Epithelial cell of esophagus (primary cell): Measurements from ENCODE around the gene MRPL18.

Experiments
- DNase-seq: peaks from one replicate; pipeline ENCODE4 v3.0.0; 2010; ENCODE audit warnings: low read depth
- H3K4me3 ChIP-seq: 2 replicates; pipeline ENCODE4 v1.5.1; 2011; ENCODE audit warnings: mild to moderate bottlenecking, low read length, control low read depth
- CTCF ChIP-seq: IDR thresholded peaks from 2 replicates; pipeline ENCODE4 v1.5.1; 2011; ENCODE audit warnings: low read depth, mild to moderate bottlenecking, low read length, control low read depth, inconsistent platforms; ENCODE audit not compliant: insufficient read depth; ENCODE audit errors: missing control alignments

The MRPL18 gene

DNA sequence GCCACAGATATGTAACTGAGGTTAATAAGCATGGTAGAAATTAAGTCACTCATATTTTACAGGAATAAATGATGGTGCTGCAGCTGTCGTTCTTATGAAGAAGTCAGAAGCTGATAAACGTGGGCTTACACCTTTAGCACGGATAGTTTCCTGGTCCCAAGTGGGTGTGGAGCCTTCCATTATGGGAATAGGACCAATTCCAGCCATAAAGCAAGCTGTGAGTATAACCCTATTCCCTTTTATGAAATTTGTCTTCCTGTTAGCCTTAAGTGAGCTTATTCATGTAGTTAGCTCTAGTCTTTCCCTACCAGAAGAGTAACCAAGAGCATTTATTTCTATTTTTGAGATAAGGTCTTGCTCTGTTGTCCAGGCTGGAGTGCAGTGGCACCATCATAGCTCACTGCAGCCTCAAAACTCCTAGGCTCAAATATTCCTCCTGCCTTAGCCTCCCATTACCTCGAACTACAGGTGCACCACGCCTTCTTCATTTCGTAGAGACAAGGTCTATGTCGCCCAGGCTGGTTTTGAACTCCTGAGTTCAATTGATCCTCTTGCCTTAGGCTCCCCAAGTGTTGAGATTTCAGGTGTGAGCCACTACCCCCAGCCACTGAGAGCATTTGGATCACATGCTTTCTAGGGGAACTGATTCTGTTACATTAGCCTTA is 12.9 kb upstream of the MRPL18 start:
- no peak for TF ChIP-seq CTCF
- no peak for DNase-seq
- no peak overlapping the region for H3K4me3 ChIP-seq

GRCh38 chr6:159778131-159778530 is 12.1 kb upstream of the MRPL18 start:
- no peak for DNase-seq
- no peak overlapping the region for H3K4me3 ChIP-seq
- no peak for TF ChIP-seq CTCF

GRCh38 chr6:159778542-159779103 is 11.6 kb upstream of the MRPL18 start:
- no peak for DNase-seq
- no peak overlapping the region for H3K4me3 ChIP-seq
- TF ChIP-seq CTCF, result no peak

DNA sequence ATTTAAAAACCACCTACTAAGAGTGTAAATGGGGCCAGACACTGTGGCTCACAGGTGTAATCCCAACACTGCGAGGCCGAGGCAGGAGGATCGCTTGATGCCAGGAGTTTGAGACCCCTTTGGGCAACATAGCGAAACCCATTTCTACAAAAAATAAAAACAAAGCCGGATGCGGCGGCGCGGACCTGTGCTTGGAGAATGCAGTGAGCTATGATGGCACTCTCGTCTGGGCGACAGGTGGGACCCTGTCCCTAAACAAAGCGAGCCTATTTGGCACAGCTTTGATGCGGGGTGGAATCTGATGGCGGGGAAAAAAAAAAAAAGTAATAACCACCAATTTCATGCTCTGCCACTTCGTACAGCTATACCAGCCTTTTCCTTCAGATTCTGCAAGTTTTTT is 2.0 kb upstream of the MRPL18 start:
- H3K4me3 ChIP-seq, result peak overlapping the region; percentile 80
- no peak for DNase-seq
- TF ChIP-seq CTCF, result no peak

DNA sequence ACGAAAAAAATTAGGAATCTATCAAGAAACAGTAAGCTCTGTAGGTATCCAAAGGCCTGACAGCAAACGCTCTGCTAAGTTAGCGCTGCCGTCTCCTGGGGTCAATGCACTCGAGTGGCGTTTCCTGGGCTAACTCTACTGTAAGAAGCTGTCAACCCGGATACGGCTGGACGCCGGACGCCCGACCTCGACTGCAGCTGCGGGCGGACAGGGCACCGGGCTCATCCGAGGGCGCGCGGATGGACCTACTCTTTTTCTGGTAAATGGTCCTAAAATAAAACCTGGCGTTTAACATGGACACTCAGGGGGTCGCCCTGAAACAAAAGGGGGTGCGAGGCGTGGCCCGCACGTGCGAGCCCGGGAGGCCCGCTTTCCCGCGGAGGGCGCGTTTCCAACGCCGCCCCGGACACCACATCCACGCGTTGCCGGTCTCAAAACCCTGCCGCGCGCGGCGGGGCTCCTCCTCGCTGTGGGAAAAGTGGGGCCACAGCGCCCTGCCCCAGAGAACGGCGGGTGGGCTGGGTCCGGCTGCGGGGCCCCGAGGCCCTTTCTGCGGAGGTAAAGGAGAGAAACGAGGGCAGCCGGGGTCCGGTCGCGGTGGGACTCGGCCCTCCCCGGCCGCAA is 1.4 kb upstream of the MRPL18 start:
- H3K4me3 ChIP-seq, result peak overlapping the region; percentile 80
- no peak for TF ChIP-seq CTCF
- DNase-seq, result peak; percentile 38

- TF ChIP-seq CTCF, result no peak
- peak within 1 kb of the TSS; percentile 80 for H3K4me3 ChIP-seq
- DNase-seq, result peak; percentile 100
Measured at GRCh38 chr6:159789377-159790148, 704 bp upstream of the MRPL18 start, which contains the start of gene TCP1. Gene TCP1, minus strand, starts transcription at chr6:159789602. Its CDS starts 134 bp downstream, at chr6:159789468.
